Smooth muscle cell (in vitro differentiated cells): ENCODE measurements around the gene FRMD4A. TPM values are rescaled to one million over a fixed set of nuclear protein-coding genes. Genes with fewer than 3 reads are reported as not detected.
"Not testable (repeated sequence)": the region's sequence is repeated elsewhere in the genome, so short reads cannot be mapped to it uniquely, and the experiment has no call there.

Experiments used
- DNase-seq: peaks from one replicate; lab custom pipeline; 2025; ENCODE audit not compliant: unreplicated experiment; lab: John Stamatoyannopoulos, UW
- H2AFZ ChIP-seq: fragments of 200-600 bp; sonication (generic); 2 replicates; pipeline ENCODE4 v1.6.0; 2016; ENCODE audit warnings: antibody characterized with exemption, low read depth, mild to moderate bottlenecking
- H3F3A ChIP-seq: fragments of 200-600 bp; sonication (generic); 2 replicates; pipeline ENCODE4 v1.6.0; 2017; ENCODE audit warnings: antibody characterized with exemption, low read depth
- H3K27ac ChIP-seq: fragments of 200-600 bp; sonication (generic); 2 replicates; pipeline ENCODE4 v1.5.1; 2016; ENCODE audit warnings: low read depth, mild to moderate bottlenecking
- H3K27me3 ChIP-seq: fragments of 200-600 bp; sonication (generic); 2 replicates; pipeline ENCODE4 v1.6.1; 2016; ENCODE audit warnings: low read depth, mild to moderate bottlenecking
- H3K36me3 ChIP-seq: fragments of 200-600 bp; sonication (generic); 2 replicates; pipeline ENCODE4 v1.5.1; 2016; ENCODE audit warnings: low read depth
- H3K4me1 ChIP-seq: fragments of 200-600 bp; sonication (generic); 2 replicates; pipeline ENCODE4 v1.5.1; 2016; ENCODE audit warnings: low read depth
- H3K4me2 ChIP-seq: fragments of 200-600 bp; sonication (generic); 2 replicates; pipeline ENCODE4 v1.6.0; 2016; ENCODE audit warnings: mild to moderate bottlenecking
- H3K4me3 ChIP-seq: fragments of 200-600 bp; sonication (generic); 2 replicates; pipeline ENCODE4 v1.5.1; 2016; ENCODE audit warnings: mild to moderate bottlenecking
- H3K79me2 ChIP-seq: fragments of 200-600 bp; sonication (generic); 2 replicates; pipeline ENCODE4 v1.6.0; 2016; ENCODE audit warnings: low read depth, mild to moderate bottlenecking
- H3K9ac ChIP-seq: fragments of 200-600 bp; sonication (generic); 2 replicates; pipeline ENCODE4 v1.6.0; 2016; ENCODE audit warnings: low read depth
- H3K9me3 ChIP-seq: fragments of 200-600 bp; sonication (generic); replicated peaks from 2 replicates; pipeline ENCODE4 v1.5.1; 2016; ENCODE audit warnings: low read depth
- H4K20me1 ChIP-seq: fragments of 200-600 bp; sonication (generic); 2 replicates; pipeline ENCODE4 v1.6.0; 2016; ENCODE audit warnings: low read depth
- CTCF ChIP-seq: fragments of 200-600 bp; sonication (generic); IDR thresholded peaks from 2 replicates; pipeline ENCODE4 v1.5.1; 2017; ENCODE audit warnings: borderline replicate concordance, mild to moderate bottlenecking, antibody characterized with exemption; ENCODE audit not compliant: insufficient read depth, poor library complexity, severe bottlenecking
- WGBS: methylation state at CpG from one replicate; pipeline ENCODE4 v1.1.7; 2016; ENCODE audit warnings: low lambda C conversion rate; 5-methylcytosine and 5-hydroxymethylcytosine counted together
- polyA plus RNA-seq: library from polyadenylated mRNA; unstranded; fragments of >200 nt; fragmentation: Nextera tagmentation; extraction: Ambion mirVana; gene quantifications from 2 replicates; pipeline ENCODE4 v1.2.1, GENCODE V29; 2016
- total RNA-seq: library from RNA; depleted of rRNA; stranded (reverse); fragments of >200 nt; gene quantifications from 2 replicates; pipeline ENCODE4 v1.2.3, GENCODE V29; 2014

FRMD4A gene
- total and polyA plus RNA-seq, 2 experiments from 2014 or later: 3.0 to 5.4 TPM

GRCh38 chr10:14071956-14072355 lies 258.8 kb downstream of the FRMD4A start:
- H3K9me3 ChIP-seq: no peaks in the 10 kb centered on the region
- H3K4me1 ChIP-seq: no peaks in the 10 kb centered on the region
- TF ChIP-seq CTCF: no peak
- no peak overlapping the region for H3K4me3 ChIP-seq
- WGBS: 88% methylated on average over 4 of the region's 4 CpGs
- H3K27ac ChIP-seq: no peak overlapping the region
- H3K36me3 ChIP-seq: no peaks in the 10 kb centered on the region
- no peak overlapping the region for H2AFZ ChIP-seq
- no peak overlapping the region for H3K9ac ChIP-seq
- H3K79me2 ChIP-seq: no peaks in the 10 kb centered on the region
- H3K27me3 ChIP-seq: peaks cover 22% of the 10 kb centered on the region
- no peaks in the 10 kb centered on the region for H4K20me1 ChIP-seq
- no peaks in the 10 kb centered on the region for H3F3A ChIP-seq
- DNase-seq: no peak
- H3K4me2 ChIP-seq: no peak overlapping the region

- H3K27ac ChIP-seq: no peak overlapping the region
- H3K27me3 ChIP-seq: peaks cover 20% of the 10 kb centered on the region
- no peaks in the 10 kb centered on the region for H3K36me3 ChIP-seq
- no peak overlapping the region for H3K4me2 ChIP-seq
- no peak overlapping the region for H2AFZ ChIP-seq
- H4K20me1 ChIP-seq: no peaks in the 10 kb centered on the region
- H3K4me3 ChIP-seq: no peak overlapping the region
- no peak overlapping the region for H3K9ac ChIP-seq
- TF ChIP-seq CTCF: no peak
- H3F3A ChIP-seq: no peaks in the 10 kb centered on the region
- H3K9me3 ChIP-seq: no peaks in the 10 kb centered on the region
- 53% methylated on average over 2 of the region's 2 CpGs for WGBS
- H3K79me2 ChIP-seq: no peaks in the 10 kb centered on the region
- no peak for DNase-seq
- no peaks in the 10 kb centered on the region for H3K4me1 ChIP-seq
Measured at GRCh38 chr10:14068601-14069250, 262.0 kb downstream of the FRMD4A start.

- H3K79me2 ChIP-seq, H3K4me1 ChIP-seq, H3K4me2 ChIP-seq, H2AFZ ChIP-seq, H4K20me1 ChIP-seq, H3K9me3 ChIP-seq, H3F3A ChIP-seq, H3K4me3 ChIP-seq, H3K27ac ChIP-seq, DNase-seq, H3K36me3 ChIP-seq, H3K9ac ChIP-seq: not testable (repeated sequence)
- WGBS: 92% methylated on average over 5 of the region's 5 CpGs
- peaks cover 15% of the 10 kb centered on the region for H3K27me3 ChIP-seq
Measured at GRCh38 chr10:14067638-14068037, 263.1 kb downstream of the FRMD4A start.

GRCh38 chr10:14066106-14066505 lies 264.6 kb downstream of the FRMD4A start:
- no peaks in the 10 kb centered on the region for H3K79me2 ChIP-seq
- no peaks in the 10 kb centered on the region for H3F3A ChIP-seq
- no peak overlapping the region for H3K27ac ChIP-seq
- no peak overlapping the region for H3K9ac ChIP-seq
- no peaks in the 10 kb centered on the region for H3K36me3 ChIP-seq
- H3K4me1 ChIP-seq: no peaks in the 10 kb centered on the region
- DNase-seq: no peak
- no peaks in the 10 kb centered on the region for H3K9me3 ChIP-seq
- no peak for TF ChIP-seq CTCF
- WGBS: 90% methylated on average over 2 of the region's 2 CpGs
- no peaks in the 10 kb centered on the region for H4K20me1 ChIP-seq
- H2AFZ ChIP-seq: no peak overlapping the region
- peaks cover under 1% of the 10 kb centered on the region for H3K27me3 ChIP-seq
- no peak overlapping the region for H3K4me3 ChIP-seq
- no peak overlapping the region for H3K4me2 ChIP-seq
